GM19035 (cell line): ENCODE results near the gene ATP6V1G2.
"Not testable (repeated sequence)": the region's sequence is repeated elsewhere in the genome, so short reads cannot be mapped to it uniquely, and the experiment has no call there.

Experiments used
- ATAC-seq: cut with Tn5 transposase; IDR thresholded peaks from one replicate; pipeline ENCODE4 v1.9.1; 2021; ENCODE audit not compliant: unreplicated experiment

The ATP6V1G2 gene

DNA sequence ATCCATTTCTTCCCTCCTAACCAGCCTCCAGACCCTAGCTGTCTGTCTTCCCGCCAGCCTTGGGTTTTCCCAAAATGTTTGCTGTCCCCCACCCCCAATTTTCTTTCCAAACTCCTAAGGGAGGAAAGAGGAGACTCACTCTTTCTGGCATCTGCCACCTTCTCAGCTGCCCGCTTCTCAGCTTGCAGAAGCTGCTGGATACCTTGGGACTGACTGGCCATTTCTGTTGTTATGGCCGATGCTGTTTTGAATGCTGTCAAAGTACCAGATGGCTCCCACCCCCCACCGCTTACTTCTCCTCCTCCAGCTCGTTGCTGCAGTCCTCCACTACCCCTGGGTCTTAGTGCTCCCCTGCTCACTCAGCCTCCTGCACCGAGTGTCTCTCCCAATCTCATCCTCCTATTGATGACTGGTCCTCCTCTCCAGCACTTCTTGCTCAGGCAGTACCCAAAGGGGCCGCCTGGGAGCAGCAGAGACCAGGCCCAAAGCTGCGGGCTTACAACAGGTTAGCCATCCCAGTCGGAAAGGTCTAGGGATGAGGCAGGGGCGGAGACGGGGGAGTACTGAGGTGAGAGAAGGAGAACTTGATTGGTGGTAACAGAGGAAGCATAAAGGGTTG lies at the start of gene ATP6V1G2:
Gene ATP6V1G2, minus strand, starts transcription at position 270 of the 619 bp plus-strand sequence. Its CDS starts 49 bp downstream, at position 221.
- ATAC-seq, result peak; percentile 40

DNA sequence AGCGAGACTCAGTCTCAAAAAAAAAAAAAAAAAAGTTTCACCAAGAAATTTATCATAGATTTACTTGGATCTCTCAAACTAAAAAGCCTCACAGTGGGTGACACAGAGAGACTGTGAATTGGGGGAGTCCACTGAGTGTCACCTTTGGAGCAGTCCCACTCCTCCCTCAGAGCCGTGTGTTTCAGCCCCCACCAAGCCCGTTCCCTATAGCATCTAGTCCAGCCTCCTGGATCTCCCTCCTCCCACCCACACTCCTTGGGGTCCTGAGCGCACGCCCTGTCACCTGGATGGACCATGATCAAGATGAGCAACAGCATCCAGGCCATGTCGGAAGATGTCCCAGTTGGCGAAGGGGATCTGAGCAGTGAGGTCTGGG lies 46.0 kb upstream of the ATP6V1G2 start:
- no peak for ATAC-seq

DNA sequence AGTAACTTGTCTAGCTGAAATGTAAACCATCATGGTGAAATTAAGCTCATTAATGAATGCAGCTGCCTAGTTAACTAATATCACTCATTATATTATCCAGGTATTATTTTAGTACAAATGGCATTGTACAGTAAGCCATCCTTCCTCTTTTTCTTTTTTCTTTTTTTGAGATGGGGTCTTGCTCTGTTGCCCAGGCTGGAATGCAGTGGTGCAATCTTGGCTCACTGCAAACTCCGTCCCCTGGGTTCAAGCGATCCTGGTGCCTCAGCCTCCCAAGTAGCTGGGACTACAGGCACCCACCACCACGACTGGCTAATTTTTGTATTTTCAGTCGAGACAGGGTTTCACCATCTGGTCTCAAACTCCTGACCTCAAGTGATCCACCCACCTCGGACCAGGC lies 44.3 kb upstream of the ATP6V1G2 start:
- ATAC-seq, result not testable (repeated sequence)

DNA sequence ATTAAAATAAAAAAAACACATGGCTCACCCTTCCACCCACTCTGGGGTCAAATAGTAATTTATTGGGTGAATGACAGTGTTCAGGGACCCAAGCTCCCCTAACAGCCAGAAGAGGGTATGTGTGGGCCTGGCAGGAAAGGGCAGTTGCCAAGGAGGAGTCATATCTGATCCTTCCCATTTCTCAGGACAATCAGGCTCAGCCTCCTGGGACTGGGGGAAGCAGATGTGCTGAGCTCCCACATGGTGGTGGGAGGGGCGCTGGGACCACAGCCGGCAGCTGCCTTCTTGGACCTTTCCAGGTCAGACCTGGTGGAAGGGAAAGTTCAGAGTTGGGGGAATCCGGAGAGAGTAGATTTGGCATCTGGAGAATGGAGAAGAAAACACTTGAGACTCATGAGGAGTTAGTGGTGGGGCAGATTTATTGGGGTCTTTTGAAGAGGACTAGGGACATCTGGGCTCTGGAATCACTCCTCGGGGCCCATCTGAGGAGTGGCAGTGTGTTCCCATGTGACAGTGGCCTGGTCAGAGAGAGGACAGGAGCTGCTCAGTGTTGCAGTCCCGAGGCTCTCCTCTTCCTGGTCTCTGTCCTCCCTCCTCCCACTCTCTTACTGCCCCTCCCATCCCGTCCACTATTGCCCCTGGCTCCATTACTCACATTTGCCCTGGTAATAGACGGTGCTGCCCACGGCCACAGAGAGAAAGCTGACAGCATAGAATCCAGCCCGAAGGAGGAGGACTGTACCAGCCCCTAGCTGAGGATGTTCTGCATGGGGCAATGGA lies 42.7 kb upstream of the ATP6V1G2 start:
- no peak for ATAC-seq

DNA sequence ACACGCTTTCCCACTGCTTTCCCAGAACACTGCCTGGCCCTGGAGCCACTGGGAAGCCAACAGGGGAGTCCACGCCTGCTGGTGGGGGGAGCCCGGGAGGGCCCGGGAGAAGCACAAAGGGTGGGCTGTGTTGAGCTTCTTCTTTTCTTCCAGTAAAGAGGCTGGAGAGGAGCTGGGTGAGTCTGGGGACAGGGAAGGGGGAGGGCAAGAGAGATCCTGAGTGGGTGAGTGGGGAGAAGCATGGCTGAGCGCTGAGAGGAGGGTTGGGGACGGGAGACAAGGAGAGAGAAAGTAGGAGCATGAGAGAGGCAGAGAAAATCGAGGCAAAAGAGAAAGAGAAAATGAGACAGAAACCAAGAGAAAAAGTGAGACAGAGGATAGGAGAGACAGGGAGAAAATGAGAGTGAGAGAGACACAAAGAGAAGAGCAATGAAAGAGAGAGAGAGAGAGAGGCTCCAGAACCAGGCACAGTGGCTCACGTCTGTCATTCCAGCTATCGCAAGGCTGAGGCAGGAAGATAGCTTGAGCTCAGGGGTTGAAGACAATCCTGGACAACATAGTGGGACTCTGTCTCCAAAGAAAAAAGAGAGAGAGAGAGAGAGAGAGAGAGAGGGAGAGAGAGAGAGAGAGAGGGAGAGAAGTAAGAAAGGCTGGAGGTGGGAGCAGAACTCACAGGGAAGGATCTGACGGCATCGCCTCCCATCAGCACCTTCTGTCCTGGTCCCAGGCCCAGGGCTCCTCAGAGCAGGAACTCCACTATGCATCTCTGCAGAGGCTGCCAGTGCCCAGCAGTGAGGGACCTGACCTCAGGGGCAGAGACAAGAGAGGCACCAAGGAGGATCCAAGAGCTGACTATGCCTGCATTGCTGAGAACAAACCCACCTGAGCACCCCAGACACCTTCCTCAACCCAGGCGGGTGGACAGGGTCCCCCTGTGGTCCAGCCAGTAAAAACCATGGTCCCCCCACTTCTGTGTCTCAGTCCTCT lies 41.7 kb upstream of the ATP6V1G2 start:
- no peak for ATAC-seq

DNA sequence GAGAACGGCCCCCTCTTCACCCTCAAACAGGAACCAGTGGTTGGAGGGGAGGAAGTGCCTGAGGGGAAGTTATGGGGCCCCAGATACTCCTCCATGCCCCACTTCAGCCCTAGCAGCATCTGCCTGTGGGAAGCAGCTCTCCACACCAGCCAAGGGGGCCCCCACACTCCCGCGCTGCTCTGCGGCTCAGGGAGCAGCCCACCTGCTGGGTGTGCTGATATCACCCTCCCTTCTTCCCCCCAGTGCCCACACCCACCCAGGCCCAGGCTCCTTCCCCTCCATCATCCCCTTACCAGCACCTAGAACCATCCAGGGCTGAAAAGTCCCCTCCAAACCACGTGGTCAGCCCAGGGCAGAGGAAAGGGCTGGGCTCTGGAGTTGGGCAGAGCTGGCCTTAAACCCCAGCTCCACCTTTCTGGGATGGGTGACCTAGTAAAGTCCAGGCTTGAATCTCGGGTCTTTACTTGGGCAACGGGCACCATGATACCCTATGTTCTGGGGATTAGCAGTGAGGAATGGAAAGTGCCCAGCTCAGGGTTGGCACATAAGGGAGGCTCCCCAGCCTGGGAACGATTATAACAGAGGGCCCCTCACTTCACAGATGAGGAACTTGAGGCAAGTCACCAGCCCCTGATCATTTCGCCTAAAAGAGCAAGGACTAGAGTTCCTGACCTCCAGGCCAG lies 40.3 kb upstream of the ATP6V1G2 start:
- ATAC-seq, result no peak

DNA sequence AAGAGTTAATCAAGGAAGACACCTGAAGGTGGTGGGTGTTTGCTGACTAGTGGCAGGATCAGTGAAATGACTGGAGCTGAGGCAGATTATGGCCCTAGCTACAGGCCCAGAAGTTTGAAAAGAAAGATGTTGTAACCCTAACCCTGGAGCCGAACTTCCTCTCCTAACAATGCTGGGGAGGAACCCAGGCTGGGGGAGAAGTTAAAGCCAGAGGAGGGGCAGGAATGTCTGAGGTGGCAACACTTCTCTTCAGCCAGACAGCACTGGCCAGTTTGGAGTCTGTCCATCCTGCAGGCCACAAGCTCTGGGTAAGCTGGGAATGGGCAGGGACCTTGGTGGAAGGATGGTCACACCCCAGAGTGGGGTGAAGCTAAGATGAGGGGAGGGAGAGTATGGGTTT lies 39.6 kb upstream of the ATP6V1G2 start, which contains the start of gene LST1:
Gene LST1, plus strand, starts transcription at position 270 of the 400 bp plus-strand sequence. CDS start 1,023 bp downstream, outside the sequence.
- ATAC-seq, result no peak

DNA sequence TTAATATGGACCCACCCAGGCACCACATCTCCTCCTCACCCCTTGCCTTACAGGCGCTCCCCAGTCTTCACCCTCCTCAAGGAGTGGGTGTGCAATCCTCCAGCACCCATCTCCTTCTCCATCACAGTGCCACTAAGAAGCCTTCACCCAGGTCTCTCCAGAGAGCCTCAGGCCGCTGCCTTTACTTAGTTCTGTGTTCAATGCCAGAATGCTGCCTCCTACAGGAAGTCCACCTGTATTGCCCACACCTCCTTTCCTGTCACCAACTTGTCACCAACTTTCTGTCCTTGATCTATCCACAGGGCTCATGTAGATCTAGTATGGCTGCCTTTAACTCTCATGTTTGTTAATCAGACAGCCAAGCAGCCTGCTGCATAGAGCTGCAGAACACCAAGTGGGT lies 39.1 kb upstream of the ATP6V1G2 start:
- no peak for ATAC-seq

DNA sequence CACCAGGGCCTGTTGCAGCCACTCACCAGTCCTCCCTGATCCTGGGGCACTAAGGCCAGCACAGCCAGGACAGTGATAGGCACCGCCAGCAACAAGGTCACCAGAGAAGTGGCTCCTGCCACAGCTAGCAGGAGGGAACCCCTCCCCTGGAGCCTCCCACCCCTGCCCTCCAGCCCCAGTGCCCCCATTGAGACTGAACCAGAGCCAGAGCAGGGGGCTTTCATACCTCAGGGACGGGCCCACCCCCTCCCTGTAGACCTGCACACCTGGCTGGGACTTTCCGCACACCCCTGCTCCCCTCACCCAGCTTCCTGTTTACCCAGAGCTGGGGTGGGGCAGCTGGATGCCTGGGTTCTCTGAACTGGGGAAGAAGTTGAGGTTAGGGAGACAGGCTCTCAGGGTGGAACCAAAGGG lies 35.8 kb upstream of the ATP6V1G2 start, which contains the start of gene LTB:
Gene LTB, minus strand, starts transcription at position 195 of the 414 bp plus-strand sequence. Its CDS starts 7 bp downstream, at position 188.
- ATAC-seq, result no peak

DNA sequence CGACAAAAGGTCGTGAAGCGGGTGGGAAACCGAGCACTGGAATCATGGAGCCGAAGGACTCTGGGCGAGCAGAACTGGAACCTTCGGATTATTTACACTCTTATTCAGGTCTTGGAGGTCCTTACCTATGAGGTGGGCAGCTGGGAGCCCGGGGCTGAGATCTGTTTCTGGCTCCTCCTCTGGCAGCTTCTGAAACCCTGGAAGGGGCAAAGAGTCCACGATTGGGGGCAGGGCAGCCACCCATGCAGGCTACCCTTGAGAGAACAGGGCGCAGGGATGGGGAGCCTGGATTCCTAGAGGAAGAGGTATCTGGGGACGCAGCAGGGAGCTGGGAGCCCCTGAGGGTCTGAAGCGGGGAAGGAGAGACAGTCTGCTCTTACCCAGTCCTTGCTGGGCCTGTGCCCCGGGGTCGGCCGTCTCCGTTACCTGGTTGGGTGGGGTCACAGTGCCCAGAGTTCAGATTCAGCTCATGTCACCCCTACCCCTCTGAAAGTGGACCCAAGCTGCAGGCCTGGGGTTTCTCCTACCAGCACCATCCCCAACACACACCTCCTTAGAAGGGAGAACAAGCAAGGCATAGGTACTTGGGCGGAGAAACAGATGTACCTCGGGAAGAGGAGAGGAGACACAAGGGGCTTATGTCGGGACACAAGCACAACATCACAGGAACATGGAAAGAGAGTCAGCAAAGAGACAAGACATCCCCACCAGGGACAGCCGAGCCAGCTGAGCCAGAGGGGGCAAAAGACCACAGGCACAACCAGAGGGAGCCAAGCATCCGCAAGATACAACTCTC lies 35.2 kb upstream of the ATP6V1G2 start:
- no peak for ATAC-seq

DNA sequence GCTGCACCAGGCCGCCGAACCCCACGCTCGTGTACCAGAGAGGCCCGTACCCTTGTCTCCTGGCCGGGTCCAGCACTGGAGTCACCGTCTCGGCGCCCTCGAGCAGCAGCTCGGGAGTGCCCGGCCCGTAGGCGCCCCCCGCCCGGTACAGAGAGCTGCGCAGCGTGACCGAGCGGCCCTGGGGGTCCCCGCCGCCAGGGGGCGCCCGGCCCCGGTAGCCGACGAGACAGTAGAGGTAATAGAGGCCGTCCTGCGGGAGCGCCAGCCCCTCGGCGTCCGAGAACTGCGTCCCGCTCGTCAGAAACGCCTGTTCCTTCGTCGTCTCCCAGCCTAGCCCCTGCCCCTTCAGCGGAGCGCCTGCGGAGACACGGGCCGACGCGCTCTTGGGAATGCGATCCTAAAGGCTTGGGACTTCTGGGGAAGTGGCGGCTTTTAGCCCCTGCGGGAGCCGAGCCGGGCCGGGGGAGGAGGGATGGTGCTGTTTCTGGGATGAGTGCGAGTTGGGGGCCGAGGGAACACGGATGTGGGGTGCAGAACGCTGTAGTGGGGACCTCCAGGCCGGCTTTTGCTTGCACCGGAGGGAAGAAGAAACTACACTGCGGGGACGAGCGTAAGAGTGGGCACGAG lies 34.5 kb upstream of the ATP6V1G2 start:
- ATAC-seq, result peak; percentile 56

DNA sequence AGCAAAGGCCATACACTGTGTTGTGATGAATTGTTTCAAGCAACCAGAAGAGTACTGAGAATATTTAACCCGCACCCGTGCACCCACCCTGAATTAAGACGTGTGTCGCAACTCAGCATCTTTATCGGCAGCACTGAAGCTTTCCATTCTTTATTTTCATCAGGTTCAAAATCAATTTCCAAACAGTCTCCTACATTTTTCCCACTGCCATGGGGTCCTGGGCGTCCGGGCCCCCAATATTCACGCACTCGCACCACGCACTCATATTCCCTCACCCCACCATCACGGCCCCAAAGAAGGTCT lies 34.0 kb upstream of the ATP6V1G2 start:
- ATAC-seq, result no peak

DNA sequence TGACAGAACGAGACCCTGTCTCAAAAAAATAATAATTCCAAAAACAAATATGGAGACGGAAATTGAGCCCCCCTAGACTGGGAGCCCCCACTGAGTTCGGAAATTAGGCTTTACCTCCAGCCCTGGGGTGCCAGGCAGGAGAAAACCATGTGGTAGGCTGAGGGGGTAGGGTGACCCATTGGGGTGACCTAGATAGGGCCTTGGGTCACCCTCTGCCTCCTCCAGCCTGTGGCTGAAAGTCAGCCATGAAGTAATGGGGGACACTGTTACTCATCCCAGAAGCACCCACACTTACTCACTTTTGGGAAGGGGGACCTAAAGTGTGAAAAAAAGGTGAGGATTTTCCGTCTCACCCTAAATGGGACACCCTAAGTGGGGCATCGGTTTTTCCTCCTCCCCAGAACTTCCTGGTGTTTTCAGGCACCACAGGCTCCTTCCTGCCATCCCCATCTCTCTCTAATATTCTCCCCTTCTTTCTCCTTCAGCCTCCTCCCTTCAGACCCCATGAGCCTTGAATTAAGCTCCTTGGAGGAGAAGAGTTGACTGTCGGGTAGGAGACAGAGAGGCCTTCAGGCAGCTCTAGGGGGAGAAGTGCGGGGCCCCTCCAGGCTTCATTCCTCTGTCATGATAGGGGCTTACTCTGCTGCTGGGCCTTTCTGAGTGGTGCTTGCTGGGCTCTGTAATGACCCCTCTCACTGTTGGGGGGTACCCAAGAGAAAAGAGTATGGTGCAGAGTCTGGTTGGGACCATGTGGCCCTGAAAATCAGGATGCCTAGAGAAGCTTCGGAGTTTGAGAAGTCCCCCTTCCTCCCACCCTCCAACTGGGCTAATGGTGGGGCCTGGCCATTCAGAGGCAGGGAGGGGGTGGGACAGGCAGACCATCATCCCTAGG lies 33.4 kb upstream of the ATP6V1G2 start:
- ATAC-seq, result no peak

DNA sequence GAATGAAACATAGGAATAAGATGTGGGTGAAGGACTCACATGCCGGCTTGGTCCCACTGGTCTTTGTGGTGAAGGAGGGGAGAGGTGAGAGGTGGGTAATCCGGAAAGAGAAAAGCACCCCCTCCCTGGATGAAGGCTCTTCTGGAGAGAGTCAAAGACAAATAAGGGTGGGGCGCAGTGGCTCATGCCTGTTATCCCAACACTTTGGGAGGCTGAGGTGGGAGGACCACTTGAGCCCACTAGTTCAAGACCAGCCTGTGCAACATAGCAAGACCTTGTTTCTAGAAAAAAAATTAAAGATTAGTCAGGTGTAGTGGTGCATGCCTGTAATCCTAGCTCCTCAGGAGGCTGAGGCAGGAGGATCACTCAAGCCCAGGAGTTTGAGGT lies 32.7 kb upstream of the ATP6V1G2 start:
- ATAC-seq, result no peak

DNA sequence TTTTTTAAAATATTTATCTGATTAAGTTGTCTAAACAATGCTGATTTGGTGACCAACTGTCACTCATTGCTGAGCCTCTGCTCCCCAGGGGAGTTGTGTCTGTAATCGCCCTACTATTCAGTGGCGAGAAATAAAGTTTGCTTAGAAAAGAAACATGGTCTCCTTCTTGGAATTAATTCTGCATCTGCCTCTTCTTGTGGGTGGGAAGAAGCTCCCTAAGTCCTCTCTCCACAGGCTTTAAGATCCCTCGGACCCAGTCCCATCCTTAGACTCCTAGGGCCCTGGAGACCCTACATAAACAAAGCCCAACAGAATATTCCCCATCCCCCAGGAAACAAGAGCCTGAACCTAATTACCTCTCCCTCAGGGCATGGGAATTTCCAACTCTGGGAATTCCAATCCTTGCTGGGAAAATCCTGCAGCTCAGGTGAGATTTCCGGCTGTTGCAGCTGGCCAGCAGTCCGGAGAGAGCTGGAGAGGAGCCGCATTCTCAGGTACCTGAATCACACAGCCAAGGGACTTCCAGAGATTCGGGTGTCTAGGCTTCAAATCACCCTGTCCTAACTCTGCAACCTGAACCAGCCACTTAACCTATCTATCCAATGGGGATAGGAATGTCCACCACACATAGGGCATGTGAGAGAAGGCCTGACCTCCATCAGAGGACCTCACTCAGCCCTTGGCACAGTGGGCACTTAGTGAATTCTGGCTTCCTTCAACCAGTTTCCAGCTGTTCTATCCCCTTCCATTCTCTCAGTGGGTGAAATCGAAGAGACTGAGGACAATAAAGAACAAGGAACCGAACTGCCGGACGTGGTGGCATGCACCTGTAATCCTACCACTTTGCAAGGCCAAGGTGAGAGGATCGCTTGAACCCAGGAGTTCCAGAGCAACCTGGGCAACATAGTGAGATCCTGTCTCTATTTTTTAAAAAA lies 32.0 kb upstream of the ATP6V1G2 start:
- ATAC-seq, result no peak

DNA sequence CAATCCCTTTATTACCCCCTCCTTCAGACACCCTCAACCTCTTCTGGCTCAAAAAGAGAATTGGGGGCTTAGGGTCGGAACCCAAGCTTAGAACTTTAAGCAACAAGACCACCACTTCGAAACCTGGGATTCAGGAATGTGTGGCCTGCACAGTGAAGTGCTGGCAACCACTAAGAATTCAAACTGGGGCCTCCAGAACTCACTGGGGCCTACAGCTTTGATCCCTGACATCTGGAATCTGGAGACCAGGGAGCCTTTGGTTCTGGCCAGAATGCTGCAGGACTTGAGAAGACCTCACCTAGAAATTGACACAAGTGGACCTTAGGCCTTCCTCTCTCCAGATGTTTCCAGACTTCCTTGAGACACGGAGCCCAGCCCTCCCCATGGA lies 31.2 kb upstream of the ATP6V1G2 start:
- ATAC-seq, result no peak

DNA sequence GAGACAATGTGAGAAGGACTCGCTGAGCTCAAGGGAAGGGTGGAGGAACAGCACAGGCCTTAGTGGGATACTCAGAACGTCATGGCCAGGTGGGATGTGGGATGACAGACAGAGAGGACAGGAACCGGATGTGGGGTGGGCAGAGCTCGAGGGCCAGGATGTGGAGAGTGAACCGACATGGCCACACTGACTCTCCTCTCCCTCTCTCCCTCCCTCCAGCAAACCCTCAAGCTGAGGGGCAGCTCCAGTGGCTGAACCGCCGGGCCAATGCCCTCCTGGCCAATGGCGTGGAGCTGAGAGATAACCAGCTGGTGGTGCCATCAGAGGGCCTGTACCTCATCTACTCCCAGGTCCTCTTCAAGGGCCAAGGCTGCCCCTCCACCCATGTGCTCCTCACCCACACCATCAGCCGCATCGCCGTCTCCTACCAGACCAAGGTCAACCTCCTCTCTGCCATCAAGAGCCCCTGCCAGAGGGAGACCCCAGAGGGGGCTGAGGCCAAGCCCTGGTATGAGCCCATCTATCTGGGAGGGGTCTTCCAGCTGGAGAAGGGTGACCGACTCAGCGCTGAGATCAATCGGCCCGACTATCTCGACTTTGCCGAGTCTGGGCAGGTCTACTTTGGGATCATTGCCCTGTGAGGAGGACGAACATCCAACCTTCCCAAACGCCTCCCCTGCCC lies 30.6 kb upstream of the ATP6V1G2 start:
- no peak for ATAC-seq
